NCI-H748 (cell line): ENCODE measurements around the gene LGALS9B.
A peak's percentile ranks its signal among the peaks of the same experiment; 100 is the strongest.
"Not testable (repeated sequence)": the region's sequence is repeated elsewhere in the genome, so short reads cannot be mapped to it uniquely, and the experiment has no call there.

Experiments
- DNase-seq: peaks from one replicate; lab custom pipeline; 2025; ENCODE audit not compliant: unreplicated experiment; lab: John Stamatoyannopoulos, UW

The LGALS9B gene

DNA sequence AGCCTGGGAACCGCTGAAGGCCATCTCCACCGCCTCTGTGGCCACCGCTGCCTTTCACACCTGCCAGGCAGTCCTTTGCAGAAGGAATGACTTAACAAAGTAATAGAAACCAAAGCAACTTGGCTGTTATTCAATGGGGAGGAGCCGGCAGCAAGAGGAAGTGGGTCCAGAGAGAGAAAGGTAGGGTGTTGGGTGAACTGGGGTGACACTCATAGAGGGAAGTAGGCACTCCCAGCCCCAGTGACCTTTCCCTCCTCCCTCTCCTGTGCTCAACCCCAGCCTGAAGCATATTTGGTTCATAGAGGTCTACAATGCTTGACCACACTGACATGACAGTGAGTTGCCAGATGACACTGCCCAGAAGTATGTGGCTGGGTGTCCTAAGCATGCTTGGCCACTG is at the start of gene LGALS9B:
LGALS9B (minus strand) TSS at position 93 of the 400 bp plus-strand sequence; CDS start at position 24, 69 bp downstream.
- DNase-seq, result not testable (repeated sequence)

DNA sequence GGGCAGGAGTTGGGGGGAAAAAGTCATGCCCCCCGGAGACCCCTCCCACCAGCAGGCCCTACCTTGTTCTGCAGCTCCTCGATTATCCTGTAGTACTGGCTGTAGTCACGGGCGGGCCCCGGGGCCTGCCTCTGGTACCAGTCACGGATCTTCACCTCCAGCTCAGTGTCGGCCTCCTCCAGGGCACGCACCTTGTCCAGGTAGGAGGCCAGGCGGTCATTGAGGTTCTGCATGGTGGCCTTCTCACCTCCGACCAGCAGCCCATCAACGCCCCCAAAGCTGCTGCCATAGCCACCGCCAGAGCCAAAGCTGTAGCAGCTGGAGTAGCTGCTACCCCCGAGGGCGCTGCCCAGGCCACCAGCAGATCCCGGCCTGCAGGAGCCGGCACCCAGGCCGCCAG is 49.6 kb upstream of the LGALS9B start:
- not testable (repeated sequence) for DNase-seq

DNA sequence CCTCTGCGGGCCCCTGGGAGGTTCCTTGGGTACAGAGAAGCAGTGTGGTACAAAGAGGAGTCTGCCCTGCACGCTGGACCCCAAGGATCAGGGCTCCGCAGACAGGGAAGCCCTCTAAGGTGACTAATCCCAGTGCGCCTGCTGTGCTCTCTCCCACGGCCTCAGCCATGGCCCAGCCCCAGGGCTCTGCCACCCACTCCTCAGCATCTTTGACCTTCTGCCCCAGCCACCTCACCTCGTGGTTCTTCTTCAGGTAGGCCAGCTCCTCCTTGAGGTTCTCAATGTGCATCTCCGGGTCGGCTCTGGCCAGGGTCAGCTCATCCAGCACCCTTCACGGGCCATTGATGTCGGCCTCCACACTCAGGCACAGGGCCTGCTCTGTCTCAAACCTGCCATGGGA is 47.8 kb upstream of the LGALS9B start:
- not testable (repeated sequence) for DNase-seq

DNA sequence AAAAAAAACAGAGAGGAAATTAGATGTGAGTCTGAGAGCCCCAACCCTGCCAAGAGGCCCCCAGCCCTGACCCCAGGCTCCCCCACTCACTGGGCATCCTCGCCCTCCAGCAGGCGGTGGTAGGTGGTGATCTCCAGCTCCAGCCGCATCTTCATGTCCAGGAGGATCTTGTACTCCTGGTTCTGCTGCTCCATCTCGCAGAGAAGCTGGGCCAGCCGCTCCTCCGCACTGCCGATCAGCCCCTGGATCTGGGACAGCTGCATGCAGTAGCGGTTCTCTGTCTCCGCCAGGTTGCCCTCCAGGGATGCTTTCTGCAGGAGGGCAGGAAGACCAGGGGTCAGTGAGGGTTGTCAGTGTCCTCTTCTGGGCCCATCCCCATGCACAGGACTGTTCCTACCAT is 46.2 kb upstream of the LGALS9B start:
- DNase-seq, result not testable (repeated sequence)

DNA sequence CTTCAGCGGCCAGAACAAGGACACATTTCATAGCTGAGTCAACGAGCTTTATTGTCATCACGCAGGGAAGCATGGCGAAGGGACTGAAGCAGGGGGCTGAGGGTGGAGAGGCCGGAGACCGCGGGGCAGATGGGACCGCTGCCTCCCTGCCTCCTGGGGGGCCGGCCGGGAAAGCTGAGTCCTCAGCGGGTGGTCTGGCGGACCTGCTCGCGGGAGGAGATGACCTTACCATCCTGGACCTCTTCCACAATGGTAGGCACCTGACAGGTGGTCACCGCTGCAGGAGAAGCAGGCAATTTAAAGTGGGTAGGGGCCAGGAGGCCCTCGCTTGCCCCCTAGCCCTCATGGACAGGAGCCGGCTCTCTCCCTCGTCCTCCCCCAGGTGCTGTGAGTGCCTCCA is 45.0 kb upstream of the LGALS9B start:
- DNase-seq, result not testable (repeated sequence)

DNA sequence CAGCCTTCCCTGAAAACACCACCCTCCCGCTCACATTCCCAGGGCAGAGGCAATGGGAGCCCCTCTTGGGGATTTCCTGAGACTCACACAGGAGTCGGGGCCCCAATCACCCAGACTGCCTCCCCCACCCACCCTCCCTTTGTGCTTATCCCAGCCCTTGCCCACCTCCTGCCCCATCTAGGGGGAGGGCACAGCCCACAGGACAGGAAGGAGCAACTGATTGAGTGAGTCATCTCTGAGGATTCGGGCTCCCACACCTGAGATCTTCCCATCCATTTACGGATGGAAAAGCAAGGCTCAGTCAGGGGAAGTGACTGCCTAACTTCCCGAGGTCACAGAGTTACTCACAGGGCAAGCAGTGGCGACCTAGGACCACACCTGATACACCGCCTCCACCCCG is 44.4 kb upstream of the LGALS9B start:
- not testable (repeated sequence) for DNase-seq

DNA sequence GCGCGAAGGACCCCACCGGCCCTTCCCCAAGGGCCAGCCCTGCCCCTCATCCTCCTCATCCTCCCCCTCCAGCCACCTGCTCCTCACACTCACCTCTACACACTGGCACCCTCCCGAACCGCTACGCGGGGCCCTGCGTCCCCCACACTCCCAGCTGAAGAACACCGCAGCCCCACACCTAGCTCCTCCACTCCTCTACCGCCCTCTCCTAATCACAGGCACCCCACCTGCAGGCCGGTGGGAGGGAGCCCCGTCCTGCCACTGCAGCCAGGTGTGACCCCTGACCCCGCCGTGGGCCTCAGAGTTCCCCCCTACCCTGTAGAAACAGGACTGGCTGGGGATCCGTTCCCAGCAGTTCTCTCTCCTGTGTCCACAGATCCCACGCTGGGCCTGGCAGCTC is 38.0 kb upstream of the LGALS9B start:
- DNase-seq, result not testable (repeated sequence)

DNA sequence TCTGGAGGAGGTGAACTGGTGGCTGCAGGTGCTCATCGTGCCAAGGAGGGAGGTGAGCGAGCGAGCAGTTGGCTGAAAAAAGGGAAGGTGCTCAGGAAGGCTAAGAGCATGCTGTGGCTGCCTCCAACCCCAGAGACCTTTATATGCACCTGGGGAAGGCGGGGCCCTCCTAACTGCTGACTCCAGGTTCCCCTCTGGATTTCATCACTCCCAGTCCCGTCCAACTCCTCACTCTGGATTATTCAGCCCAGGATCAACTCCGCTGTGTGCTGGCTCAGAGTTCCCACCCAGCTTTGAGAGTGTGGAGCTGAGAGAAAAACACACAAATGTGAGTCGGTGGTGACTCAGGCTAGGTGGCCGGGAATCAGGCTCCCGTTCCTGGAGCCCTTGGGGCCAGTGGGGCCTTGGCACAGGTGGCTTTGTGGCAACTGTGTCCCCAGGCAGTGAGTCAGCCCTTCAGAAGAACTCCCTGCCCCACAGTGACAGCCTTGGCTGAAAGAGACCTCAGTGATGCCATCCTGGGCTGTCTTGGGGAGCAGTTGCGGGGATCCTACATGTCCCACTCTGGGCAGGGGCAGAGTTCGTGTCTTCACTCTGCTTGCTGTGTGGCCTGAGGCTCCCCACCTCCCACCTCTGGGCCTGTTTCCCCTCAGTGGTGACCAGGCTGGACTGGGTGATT is 37.2 kb upstream of the LGALS9B start:
- not testable (repeated sequence) for DNase-seq

DNA sequence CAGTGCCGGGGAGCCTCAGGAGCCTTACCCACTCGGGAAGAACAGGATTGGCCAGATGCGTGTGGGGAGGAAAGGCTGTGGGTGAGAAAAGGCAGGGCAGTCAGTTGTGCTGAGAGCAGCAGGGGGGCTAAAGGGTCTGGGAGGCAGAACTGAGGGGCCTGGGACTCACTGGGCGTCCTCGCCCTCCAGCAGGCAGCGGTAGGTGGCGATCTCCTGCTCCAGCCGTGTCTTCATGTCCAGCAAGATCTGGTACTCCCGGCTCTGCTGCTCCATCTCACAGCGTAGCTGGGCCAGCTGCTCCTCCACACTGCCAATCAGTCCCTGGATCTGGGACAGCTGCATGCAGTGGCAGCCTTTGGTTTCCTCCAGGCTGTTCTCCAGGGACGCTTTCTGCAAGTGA is 34.6 kb upstream of the LGALS9B start:
- DNase-seq, result not testable (repeated sequence)

DNA sequence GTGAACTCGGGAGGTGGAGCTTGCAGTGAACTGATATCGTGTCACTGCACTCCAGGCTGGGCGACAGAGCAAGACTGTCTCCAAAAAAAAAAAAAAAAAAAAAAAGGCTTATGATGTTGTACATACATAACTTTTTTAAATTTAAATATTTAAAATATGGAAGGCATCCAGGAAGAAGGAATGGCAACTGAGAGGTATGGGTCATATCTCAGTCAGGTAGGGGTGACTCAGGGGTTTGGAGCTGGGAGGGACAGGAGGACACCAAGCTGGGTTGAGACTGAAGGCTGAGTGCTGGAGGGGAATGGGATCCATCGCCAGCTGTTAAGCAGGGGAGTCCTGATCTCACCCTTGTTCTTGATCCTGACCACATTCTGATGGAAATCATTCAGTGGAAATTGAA is 33.0 kb upstream of the LGALS9B start:
- not testable (repeated sequence) for DNase-seq

DNA sequence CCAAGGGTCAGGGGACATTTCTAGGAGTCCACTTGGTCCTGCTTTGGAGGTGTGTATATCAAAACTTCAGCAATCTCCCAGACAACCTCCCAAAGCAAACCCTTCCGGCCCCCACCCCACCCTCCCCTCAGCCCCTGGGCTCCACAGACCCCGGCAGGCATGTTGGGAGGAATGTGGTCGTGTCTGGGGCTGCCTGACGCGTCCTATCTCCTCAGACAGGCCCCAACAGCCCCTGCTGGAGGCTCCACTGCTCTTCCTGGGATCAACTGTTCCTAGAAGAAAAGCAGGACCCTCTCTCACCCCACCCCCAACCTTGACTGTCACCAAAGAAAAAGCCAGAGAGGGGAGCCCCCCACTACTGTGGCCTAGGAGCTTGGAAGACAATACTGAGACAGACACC is 28.1 kb upstream of the LGALS9B start:
- not testable (repeated sequence) for DNase-seq

DNA sequence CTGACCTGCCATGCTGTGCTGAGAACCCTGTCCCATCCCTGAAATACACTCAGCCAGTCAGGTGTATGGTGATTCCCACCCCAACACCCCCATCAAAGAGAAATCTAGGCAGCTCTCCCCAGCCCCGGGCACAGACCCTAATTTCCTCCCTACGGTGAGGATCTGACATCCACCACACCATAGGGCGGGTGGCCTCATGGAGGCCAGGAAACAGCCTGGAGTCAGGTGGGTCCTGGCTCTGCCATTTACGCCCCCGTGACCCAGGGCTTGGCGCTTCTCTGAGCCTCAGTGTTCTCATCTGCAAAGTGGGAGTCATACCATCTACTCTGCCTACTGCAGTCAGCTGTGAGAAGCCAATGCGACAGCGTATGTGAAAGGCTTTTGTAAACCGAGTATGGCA is 27.4 kb upstream of the LGALS9B start:
- DNase-seq, result not testable (repeated sequence)

DNA sequence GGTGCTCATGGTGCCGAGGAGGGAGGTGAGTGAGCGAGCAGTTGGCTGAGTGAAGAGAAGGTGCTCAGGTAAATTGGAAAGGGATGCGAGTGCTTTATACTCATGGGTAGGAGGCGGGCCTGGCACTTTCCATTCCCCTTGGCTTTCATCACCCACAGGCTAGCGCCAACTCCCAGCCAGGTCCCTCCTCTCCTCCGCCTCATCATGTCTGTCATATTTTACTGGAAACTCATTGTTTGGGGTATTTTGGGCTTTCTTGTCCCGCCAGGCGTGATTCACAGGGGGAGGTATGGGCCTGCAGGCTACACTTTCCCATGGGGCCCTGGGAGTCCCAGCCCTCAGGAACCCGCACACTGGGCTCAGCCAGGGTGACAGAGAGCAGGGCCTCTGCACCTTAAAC is 26.8 kb upstream of the LGALS9B start:
- DNase-seq, result not testable (repeated sequence)

DNA sequence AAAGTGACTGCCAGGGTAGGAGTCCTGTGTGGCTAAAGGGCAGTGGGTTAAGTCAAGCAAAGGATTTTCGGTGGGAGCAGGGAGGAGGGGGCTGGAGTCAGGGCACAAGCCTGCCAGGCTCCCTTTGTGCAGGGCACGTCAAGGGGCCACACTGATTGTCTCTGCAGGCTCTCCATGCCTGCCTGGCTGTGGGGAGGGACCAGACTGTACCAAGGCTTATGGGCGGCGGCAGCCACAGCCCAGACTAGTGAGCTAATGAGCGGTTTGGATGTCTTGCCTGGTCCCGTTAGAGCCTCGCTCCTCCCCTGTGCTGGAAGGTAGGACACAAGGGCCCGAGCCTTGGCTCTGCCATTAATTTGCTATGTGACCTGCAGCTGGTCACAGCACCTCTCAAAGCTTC is 25.6 kb upstream of the LGALS9B start:
- DNase-seq, result not testable (repeated sequence)

DNA sequence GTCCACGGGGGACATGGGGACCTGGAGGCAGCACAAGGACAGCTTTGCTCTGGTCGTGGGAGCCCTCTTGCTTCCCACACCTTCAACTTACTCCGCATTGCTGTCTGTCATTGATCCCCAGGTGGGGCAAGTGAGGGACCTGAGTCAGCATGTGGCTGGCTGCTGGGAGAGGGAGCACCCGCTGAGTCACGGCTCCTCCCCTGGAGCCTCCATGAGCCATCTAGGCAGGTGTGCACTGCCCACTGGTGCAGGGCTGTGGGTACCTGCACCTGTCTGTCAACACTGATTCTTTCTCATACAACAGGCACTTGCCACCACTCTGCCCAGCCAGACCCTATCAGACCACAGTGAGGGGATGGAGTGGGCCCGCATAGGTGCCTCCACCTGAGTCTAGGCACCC is 24.8 kb upstream of the LGALS9B start:
- DNase-seq, result not testable (repeated sequence)

DNA sequence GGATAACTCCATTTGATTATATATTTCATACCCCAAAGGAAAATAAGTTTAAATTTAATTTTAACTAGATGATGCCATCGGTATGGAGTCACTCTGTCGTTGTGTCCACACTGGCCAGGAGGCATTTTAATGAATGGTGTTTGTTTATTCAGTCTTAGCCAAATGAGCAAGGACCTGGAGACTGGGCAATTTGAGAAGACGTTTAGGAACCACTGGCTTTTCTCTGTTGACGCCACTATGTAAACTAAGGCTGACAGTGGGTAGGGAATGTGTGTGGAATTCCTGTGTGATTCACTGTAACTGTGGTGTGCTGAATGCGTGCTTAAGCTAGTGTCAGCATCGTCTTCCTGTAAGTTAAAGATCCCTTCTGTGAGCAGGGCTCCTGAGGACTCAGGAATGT is 17.6 kb upstream of the LGALS9B start:
- peak; percentile 63 for DNase-seq

DNA sequence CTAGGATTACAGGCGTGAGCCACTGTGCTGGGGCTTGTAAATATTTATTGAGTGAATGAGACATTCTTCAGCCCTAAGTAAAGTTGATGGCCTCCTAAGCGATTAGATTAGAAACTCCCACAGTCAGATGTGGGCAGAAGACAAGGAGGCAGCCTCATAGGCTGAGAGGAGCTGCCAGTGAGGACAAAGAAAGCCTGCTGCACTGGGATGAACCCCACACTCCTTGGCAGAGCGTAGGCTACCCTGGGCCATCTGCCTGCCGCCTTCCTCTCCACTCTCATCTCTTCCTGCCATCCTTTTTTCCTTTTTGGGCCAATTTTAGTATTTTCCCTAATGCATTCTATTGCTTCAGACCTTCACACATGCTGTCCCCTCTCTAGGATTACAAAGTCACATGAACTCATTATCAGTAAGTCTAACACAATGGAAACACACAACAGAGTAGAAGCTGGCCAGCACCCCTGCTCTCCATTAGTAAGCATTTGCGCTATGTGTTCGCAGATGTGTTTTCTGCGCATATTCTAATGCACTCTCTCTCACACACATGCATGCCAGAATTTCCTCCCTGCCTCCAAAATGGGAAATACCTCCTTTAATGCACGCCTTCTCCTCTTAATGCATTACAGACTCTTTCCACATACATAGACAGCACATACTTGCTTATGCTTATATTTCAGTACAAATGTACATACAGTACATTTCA is 12.7 kb upstream of the LGALS9B start:
- DNase-seq, result not testable (repeated sequence)

DNA sequence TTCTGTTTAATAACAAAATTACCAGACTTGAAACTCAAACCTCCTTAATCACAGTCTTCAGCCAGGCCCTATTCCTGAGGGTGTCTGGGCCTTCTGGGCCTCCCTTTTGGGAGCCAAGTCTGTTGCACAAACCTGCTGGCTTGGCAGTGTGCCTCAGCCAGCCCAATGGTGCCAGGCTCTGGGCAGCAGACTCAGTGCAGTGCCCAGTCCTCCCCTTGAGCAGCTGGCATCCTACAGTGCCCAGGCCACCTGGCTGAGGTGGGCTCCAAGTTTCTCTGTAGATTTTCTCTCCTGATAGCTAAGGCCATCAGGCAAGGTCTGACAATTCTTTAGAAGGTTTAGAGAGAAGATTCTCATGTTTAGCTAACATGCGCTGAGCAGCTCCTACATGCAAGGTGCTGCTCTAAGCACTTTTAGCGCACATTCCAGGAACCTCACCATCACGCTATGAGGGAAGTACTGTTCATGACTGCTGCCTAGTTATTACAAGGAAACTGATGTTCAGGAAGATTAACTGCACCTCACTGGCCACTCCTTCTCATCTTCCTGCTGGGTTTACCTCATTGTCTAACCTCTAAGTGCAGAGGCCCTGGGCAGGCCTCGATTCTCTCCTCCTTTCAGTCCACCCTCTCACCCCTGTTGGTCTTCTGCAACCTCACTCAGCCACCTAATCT is 10.2 kb upstream of the LGALS9B start:
- DNase-seq, result not testable (repeated sequence)

DNA sequence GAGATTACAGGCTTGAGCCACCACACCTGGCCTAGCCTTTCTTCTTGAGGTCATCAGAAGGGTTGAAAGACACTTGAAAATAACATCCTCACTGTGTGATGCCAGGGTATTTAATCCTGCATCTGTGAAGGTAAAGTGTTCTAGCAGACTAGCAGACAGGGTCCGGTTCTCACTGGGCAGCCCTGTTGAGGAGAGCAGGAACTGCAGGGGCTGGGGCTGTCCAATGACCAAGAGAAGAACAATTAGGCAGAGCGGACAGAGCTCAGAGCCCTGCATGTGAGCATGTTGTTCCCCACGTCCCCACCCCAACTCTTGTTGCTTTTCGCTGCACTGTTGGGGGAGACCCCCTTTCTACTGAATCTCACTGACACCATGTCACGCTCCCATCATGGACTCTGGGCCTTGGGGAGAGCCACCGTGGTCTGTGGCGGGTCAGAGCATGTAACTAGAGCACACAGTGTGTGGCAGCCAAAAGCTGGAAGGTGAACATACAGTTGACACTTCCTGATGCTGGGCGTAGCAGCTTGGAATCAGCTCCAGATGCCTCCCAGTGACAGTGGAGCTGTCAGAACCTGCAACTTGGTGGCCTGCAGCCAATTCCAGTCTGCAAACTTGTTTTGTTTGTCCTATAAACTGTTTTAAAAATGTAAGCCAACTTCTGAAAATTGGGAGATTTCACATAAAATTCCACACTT is 7.9 kb upstream of the LGALS9B start:
- not testable (repeated sequence) for DNase-seq

DNA sequence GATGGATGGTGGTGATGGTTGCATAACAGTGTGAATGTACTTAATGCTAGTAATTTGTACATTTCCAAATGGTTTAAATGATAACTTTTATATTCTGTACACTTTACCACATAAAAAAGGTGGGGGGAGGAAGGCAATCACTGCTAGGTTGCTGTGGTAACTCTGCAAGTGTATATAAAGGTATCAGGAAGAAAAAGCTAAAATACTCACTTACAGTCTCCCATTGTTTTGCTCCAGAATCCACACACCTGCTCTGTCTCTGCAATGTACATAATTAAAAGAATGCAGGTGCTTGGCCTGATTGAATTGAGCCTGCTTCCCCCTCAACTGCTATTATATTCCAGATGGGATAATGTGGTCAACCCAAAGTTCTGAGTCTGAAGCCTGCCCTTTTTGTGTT is 6.7 kb upstream of the LGALS9B start:
- DNase-seq, result not testable (repeated sequence)

DNA sequence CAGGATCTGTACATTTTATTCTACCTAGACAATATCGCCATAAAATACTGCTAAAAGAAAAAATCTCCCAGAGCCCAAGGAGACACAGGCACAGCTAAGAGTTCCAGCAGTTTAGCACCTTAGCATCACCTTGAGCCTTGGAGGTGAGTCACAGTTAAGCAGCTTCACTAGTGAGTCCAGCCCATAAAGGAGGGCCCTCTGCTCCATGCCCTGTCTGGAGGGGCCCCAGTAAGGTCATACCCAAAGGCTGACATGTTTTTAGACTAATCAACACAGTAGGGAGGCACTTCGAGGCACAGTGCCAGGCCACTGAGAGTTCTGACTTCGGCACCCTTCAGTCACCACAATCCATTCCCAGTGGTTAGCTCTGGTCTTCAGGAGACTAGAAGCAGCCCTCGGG is 2.6 kb upstream of the LGALS9B start:
- not testable (repeated sequence) for DNase-seq
